Measurements from ENCODE around the gene AGXT.

Gene AGXT

GRCh38 chr2:240868286-240869108, at the start of gene AGXT:
AGXT (plus strand) TSS chr2:240868824; CDS start chr2:240868866, 42 bp downstream.
- no peak for DNase-seq (ENCODE audit: low spot score)

- no peak for DNase-seq (ENCODE audit: low spot score)
Observed at GRCh38 chr2:240819126-240819857, 49.3 kb upstream of the AGXT start.

GRCh38 chr2:240819858-240820606, 48.6 kb upstream of the AGXT start, which contains the start of gene KIF1A:
KIF1A (minus strand) TSS chr2:240820219; CDS start chr2:240797752, 22,467 bp downstream.
- DNase-seq (ENCODE audit: low spot score) = no peak

- DNase-seq (ENCODE audit: low spot score) = peak; percentile 22
Observed at GRCh38 chr2:240820607-240821428, 47.8 kb upstream of the AGXT start.

- DNase-seq (ENCODE audit: low spot score) = no peak
Observed at GRCh38 chr2:240821429-240821778, 47.2 kb upstream of the AGXT start.

GRCh38 chr2:240822280-240822847, 46.3 kb upstream of the AGXT start:
- peak; percentile 3 for DNase-seq (ENCODE audit: low spot score)

GRCh38 chr2:240823449-240824336, 44.9 kb upstream of the AGXT start:
- peak; percentile 9 for DNase-seq (ENCODE audit: low spot score)

GRCh38 chr2:240825476-240825875, 43.1 kb upstream of the AGXT start:
- DNase-seq (ENCODE audit: low spot score) = peak; percentile 4

GRCh38 chr2:240831594-240832204, 36.9 kb upstream of the AGXT start:
- no peak for DNase-seq (ENCODE audit: low spot score)

GRCh38 chr2:240832205-240832727, 36.4 kb upstream of the AGXT start:
- DNase-seq (ENCODE audit: low spot score) = peak; percentile 91

- no peak for DNase-seq (ENCODE audit: low spot score)
Observed at GRCh38 chr2:240832921-240833494, 35.6 kb upstream of the AGXT start.

GRCh38 chr2:240833724-240834285, 34.8 kb upstream of the AGXT start:
- no peak for DNase-seq (ENCODE audit: low spot score)

GRCh38 chr2:240834377-240834975, 34.1 kb upstream of the AGXT start:
- DNase-seq (ENCODE audit: low spot score) = no peak

- no peak for DNase-seq (ENCODE audit: low spot score)
Observed at GRCh38 chr2:240835528-240835927, 33.1 kb upstream of the AGXT start.

- DNase-seq (ENCODE audit: low spot score) = peak; percentile 93
Observed at GRCh38 chr2:240836781-240837467, 31.7 kb upstream of the AGXT start.

GRCh38 chr2:240837621-240838020, 31.0 kb upstream of the AGXT start:
- DNase-seq (ENCODE audit: low spot score) = no peak

Measured in AG20443 (cell line).